Ovary (tissue), 3 donors: Measurements from ENCODE around the gene MAP4K4.

ENCODE experiments used
- EP300 ChIP-seq: sonication (generic); formaldehyde crosslinking; IDR thresholded peaks from one replicate; pipeline ENCODE4 v1.6.1; 2017; ENCODE audit warnings: antibody characterized with exemption
- TF ChIP-seq, protein P1 (sequence below), 3 donors: fragments of 450-650 bp in 2 of 3; fragments of 200-600 bp in 1 of 3; IDR thresholded peaks; one replicate each; pipeline versions ENCODE4 v1.5.1 to v1.8.0; 2016 to 2022; ENCODE audit warnings: antibody characterized with exemption in 3 of 3, mild to moderate bottlenecking in 1 of 3
- donor health status: DM: no; HTN: no; CAD: no.

DNA sequence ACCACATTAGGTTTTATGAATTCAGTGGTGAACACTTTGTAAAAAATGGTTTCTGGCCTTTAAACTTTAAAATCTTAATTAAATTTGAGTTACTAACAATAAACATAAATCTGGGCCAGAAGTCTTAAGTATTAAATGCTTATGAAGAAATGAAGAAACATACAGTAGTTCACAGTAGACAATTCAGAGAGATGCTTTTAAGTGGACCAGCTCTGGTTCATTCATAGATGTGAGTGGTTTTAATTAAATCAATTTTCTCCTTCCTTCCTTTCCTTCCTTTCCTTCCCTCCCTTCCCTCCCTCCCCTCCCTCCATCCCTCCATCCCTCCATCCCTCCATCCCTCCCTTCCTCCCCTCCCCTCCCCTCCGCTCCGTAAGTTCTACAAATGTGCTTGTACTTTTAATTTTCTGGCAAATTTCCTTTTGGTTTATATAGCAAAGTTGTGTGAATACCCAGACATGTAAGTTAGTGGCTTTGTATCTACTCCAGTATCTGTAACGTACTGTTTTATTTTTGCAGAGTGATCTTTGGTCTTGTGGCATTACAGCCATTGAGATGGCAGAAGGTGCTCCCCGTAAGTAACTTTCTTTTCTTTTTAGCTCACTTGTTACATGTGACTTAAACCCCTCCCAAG lies 136.5 kb downstream of the MAP4K4 start:
- TF ChIP-seq EP300: no peak
- TF ChIP-seq, protein P1, sequence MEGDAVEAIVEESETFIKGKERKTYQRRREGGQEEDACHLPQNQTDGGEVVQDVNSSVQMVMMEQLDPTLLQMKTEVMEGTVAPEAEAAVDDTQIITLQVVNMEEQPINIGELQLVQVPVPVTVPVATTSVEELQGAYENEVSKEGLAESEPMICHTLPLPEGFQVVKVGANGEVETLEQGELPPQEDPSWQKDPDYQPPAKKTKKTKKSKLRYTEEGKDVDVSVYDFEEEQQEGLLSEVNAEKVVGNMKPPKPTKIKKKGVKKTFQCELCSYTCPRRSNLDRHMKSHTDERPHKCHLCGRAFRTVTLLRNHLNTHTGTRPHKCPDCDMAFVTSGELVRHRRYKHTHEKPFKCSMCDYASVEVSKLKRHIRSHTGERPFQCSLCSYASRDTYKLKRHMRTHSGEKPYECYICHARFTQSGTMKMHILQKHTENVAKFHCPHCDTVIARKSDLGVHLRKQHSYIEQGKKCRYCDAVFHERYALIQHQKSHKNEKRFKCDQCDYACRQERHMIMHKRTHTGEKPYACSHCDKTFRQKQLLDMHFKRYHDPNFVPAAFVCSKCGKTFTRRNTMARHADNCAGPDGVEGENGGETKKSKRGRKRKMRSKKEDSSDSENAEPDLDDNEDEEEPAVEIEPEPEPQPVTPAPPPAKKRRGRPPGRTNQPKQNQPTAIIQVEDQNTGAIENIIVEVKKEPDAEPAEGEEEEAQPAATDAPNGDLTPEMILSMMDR (IDR thresholded peaks at IDR 0.05): no peak
